HCT116 (cell line): ENCODE data around the gene TLE5.

Source experiments
- ATF3 ChIP-seq: IDR thresholded peaks from 2 replicates; pipeline ENCODE4 v1.6.1; 2012
- EZH2 ChIP-seq: fragments of 200-600 bp; sonication (generic); IDR thresholded peaks from 2 replicates; pipeline ENCODE4 v1.6.1; 2017; ENCODE audit warnings: antibody characterized with exemption, mixed run types
- EZH2phosphoT487 ChIP-seq: fragments of 200-600 bp; IDR thresholded peaks from 2 replicates; pipeline ENCODE4 v1.6.1; 2018; ENCODE audit warnings: antibody characterized with exemption, borderline replicate concordance
- FOSL1 ChIP-seq: IDR thresholded peaks from 2 replicates; pipeline ENCODE4 v1.6.1; 2012; ENCODE audit warnings: low read depth
- JUND ChIP-seq: IDR thresholded peaks from 2 replicates; pipeline ENCODE4 v1.6.1; 2012
- MAX ChIP-seq: IDR thresholded peaks from 2 replicates; pipeline ENCODE4 v1.6.1; 2012
- POLR2A ChIP-seq: IDR thresholded peaks from 2 replicates; pipeline ENCODE4 v1.7.0; 2011; ENCODE audit warnings: borderline replicate concordance; ENCODE audit not compliant: insufficient read depth, insufficient read length; ENCODE audit errors: extremely low read depth
- SP1 ChIP-seq: IDR thresholded peaks from 2 replicates; pipeline ENCODE4 v1.6.1; 2012; ENCODE audit warnings: low read depth
- TCF7L2 ChIP-seq: IDR thresholded peaks from 2 replicates; pipeline ENCODE4 v1.7.0; 2011; ENCODE audit warnings: borderline replicate concordance, inconsistent platforms; ENCODE audit not compliant: insufficient read depth, insufficient read length; ENCODE audit errors: extremely low read depth
- YY1 ChIP-seq: IDR thresholded peaks from 2 replicates; pipeline ENCODE4 v1.6.1; 2011; ENCODE audit warnings: low read length, low read depth, moderate library complexity, mild to moderate bottlenecking; ENCODE audit not compliant: insufficient replicate concordance; ENCODE audit errors: extremely low read depth
- TF ChIP-seq, protein P1 (sequence below), 3 experiments: fragments of 200-600 bp in 1 of 3; sonication (generic) in 1 of 3; IDR thresholded peaks in 2 of 3; conservative IDR thresholded peaks in 1 of 3; 2 replicates each; pipeline ENCODE4 v1.5.1; 2012 to 2017; ENCODE audit warnings: low read depth in 2 of 3, low read length in 2 of 3, antibody characterized with exemption in 1 of 3, borderline replicate concordance in 1 of 3, control low read depth in 1 of 3, mild to moderate bottlenecking in 1 of 3, mixed read lengths in 1 of 3, mixed run types in 1 of 3, moderate library complexity in 1 of 3; ENCODE audit not compliant: insufficient read depth in 1 of 3
- TF ChIP-seq, protein P2 (sequence below): IDR thresholded peaks from 2 replicates; pipeline ENCODE4 v1.6.1; 2012; ENCODE audit warnings: low read depth

GRCh38 chr19:3014135-3014534 lies 48.2 kb downstream of the TLE5 start:
- TF ChIP-seq YY1: no peak
- TF ChIP-seq, protein P1, sequence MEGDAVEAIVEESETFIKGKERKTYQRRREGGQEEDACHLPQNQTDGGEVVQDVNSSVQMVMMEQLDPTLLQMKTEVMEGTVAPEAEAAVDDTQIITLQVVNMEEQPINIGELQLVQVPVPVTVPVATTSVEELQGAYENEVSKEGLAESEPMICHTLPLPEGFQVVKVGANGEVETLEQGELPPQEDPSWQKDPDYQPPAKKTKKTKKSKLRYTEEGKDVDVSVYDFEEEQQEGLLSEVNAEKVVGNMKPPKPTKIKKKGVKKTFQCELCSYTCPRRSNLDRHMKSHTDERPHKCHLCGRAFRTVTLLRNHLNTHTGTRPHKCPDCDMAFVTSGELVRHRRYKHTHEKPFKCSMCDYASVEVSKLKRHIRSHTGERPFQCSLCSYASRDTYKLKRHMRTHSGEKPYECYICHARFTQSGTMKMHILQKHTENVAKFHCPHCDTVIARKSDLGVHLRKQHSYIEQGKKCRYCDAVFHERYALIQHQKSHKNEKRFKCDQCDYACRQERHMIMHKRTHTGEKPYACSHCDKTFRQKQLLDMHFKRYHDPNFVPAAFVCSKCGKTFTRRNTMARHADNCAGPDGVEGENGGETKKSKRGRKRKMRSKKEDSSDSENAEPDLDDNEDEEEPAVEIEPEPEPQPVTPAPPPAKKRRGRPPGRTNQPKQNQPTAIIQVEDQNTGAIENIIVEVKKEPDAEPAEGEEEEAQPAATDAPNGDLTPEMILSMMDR (IDR thresholded peaks at IDR 0.05 in 2 of 3, conservative IDR thresholded peaks at IDR 0.05 in 1 of 3; ENCODE audit: borderline replicate concordance in 1 of 3, insufficient read depth in 1 of 3, low read depth in 2 of 3, low read length in 2 of 3): no peak
- TF ChIP-seq JUND: no peak
- TF ChIP-seq FOSL1: no peak
- no peak for TF ChIP-seq TCF7L2
- TF ChIP-seq EZH2phosphoT487: no peak
- no peak for TF ChIP-seq POLR2A
- TF ChIP-seq ATF3: no peak
- no peak for TF ChIP-seq MAX
- no peak for TF ChIP-seq SP1
- no peak for TF ChIP-seq EZH2
- TF ChIP-seq, protein P2, sequence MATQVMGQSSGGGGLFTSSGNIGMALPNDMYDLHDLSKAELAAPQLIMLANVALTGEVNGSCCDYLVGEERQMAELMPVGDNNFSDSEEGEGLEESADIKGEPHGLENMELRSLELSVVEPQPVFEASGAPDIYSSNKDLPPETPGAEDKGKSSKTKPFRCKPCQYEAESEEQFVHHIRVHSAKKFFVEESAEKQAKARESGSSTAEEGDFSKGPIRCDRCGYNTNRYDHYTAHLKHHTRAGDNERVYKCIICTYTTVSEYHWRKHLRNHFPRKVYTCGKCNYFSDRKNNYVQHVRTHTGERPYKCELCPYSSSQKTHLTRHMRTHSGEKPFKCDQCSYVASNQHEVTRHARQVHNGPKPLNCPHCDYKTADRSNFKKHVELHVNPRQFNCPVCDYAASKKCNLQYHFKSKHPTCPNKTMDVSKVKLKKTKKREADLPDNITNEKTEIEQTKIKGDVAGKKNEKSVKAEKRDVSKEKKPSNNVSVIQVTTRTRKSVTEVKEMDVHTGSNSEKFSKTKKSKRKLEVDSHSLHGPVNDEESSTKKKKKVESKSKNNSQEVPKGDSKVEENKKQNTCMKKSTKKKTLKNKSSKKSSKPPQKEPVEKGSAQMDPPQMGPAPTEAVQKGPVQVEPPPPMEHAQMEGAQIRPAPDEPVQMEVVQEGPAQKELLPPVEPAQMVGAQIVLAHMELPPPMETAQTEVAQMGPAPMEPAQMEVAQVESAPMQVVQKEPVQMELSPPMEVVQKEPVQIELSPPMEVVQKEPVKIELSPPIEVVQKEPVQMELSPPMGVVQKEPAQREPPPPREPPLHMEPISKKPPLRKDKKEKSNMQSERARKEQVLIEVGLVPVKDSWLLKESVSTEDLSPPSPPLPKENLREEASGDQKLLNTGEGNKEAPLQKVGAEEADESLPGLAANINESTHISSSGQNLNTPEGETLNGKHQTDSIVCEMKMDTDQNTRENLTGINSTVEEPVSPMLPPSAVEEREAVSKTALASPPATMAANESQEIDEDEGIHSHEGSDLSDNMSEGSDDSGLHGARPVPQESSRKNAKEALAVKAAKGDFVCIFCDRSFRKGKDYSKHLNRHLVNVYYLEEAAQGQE: no peak
